ENCODE measurements around the gene CLRN3.

GRCh38 chr10:127873901-127874470, 18.8 kb downstream of the CLRN3 start:
- no peak for TF ChIP-seq NR3C1 (IDR thresholded peaks at IDR 0.05)
- no peak for TF ChIP-seq CTCF (IDR thresholded peaks at IDR 0.05)
- TF ChIP-seq EP300 (IDR thresholded peaks at IDR 0.05) = no peak
- TF ChIP-seq POLR2A (IDR thresholded peaks at IDR 0.05; ENCODE audit: low read length) = no peak
- no peak for TF ChIP-seq MAX (IDR thresholded peaks at IDR 0.05)
- no peak for TF ChIP-seq REST (IDR thresholded peaks at IDR 0.05)
- TF ChIP-seq NPAS2 (CRISPR knock-in tag; IDR thresholded peaks at IDR 0.05; ENCODE audit: borderline replicate concordance) = no peak
- TF ChIP-seq BHLHE40 (IDR thresholded peaks at IDR 0.05; ENCODE audit: low read depth, low read length) = no peak
- TF ChIP-seq ZC3H11A (IDR thresholded peaks at IDR 0.05) = no peak
- TF ChIP-seq RNF2 (IDR thresholded peaks at IDR 0.05; ENCODE audit: borderline replicate concordance, low read depth) = no peak
- TF ChIP-seq JUNB (IDR thresholded peaks at IDR 0.05) = no peak
- no peak for TF ChIP-seq CHD2 (IDR thresholded peaks at IDR 0.05; ENCODE audit: low read length, partially characterized antibody)
- no peak for TF ChIP-seq HDAC2 (IDR thresholded peaks at IDR 0.05)

Data from A549 (cell line).